ENCODE results near the gene VAV2. TPM values are rescaled to one million over a fixed set of nuclear protein-coding genes. Genes with fewer than 3 reads are reported as not detected.

Gene VAV2
- total and polyA plus RNA-seq, 2 of the 4 experiments (the other 2 are of a cell fraction), result 10.8 to 13.4 TPM

DNA sequence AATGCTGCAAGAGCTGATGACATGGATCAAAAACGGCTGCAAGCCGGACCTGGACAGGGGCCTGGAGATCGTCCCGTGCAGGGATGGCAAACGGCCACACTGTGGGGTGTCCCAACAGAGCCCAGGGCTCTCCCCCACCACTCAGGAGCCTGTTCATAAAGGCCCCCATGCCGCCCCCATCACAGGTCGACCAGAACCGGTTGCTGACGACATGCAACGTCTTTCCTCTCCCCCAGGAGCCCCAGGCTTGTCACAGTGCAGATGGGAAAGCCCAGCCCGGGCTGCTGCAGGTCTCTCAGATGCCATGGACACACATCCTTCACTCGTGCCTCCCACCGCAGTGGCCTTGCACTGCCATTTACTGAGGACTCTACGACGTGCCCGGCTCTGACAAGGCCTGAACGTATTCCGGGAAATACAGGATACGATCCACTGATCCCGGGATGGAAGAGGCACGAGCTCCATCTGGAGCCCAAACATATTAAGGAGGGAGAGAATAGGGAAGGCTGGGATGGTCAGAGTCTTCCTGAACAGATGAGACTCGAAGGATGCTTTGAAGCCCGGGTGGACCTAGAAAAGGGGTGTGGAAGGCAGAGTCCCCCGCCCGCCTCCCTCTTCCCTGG, 177.4 kb downstream of the VAV2 start:
- CTCF ChIA-PET, result interaction anchor here (1.6 kb wide), 1 partner anchor 12 kb away, joined by 4 read pairs; no protein-coding TSS in a partner anchor
- intact Hi-C loops (cut with micrococcal nuclease), result no loop called here

More for the DNA sequence above, 177.4 kb downstream of the VAV2 start:
- no peak overlapping the region for H3K4me2 ChIP-seq (ENCODE audit: low read depth, low read length)
- H3K56ac ChIP-seq (ENCODE audit: extremely low read depth, insufficient read depth, low read length), result no peak overlapping the region
- no peak overlapping the region for H4K8ac ChIP-seq (ENCODE audit: low read depth in 2 of 2, low read length in 2 of 2)
- H3K4me1 ChIP-seq (ENCODE audit: control insufficient read depth, insufficient read depth, low read length), result no peaks in the 10 kb centered on the region; the same call in 1 of the 2 replicates
- no peaks in the 10 kb centered on the region; the same call in 1 of the 2 replicates for H4K20me1 ChIP-seq (ENCODE audit: insufficient read depth, low read length)
- H2AFZ ChIP-seq (replicated peaks; ENCODE audit: low read length, poor library complexity), result no peak overlapping the region
- no peak overlapping the region for H4K5ac ChIP-seq (ENCODE audit: low read depth, low read length)
- no peak overlapping the region for H3K4me3 ChIP-seq (ENCODE audit: insufficient read depth, low read depth, low read length)
- H3K79me1 ChIP-seq (ENCODE audit: low read depth in 1 of 2, low read length in 2 of 2), result peaks cover 0 to 17% of the 10 kb centered on the region in 2 experiments; a peak in 1 of 4 replicates
- no peak overlapping the region for H4K91ac ChIP-seq (ENCODE audit: insufficient read depth, low read depth, low read length)
- dilution Hi-C loops (cut with HindIII; ENCODE audit: low sequenced_read_pairs, unreplicated experiment), result no loop called here
- no peaks in the 10 kb centered on the region for H3K9me3 ChIP-seq (ENCODE audit: control insufficient read depth, insufficient read depth, low read length)
- peaks cover 3% of the 10 kb centered on the region for H3K9me1 ChIP-seq (ENCODE audit: insufficient read depth, low read length)
- peaks cover 1% of the 10 kb centered on the region for H3K36me3 ChIP-seq (ENCODE audit: control insufficient read depth, insufficient read depth, low read length)
- no peak overlapping the region for H3K18ac ChIP-seq (ENCODE audit: low read depth, low read length)
- no peak overlapping the region for H2BK120ac ChIP-seq (ENCODE audit: low read depth, low read length)
- ATAC-seq (ENCODE audit: low read depth), result no peak
- TF ChIP-seq, protein P1, sequence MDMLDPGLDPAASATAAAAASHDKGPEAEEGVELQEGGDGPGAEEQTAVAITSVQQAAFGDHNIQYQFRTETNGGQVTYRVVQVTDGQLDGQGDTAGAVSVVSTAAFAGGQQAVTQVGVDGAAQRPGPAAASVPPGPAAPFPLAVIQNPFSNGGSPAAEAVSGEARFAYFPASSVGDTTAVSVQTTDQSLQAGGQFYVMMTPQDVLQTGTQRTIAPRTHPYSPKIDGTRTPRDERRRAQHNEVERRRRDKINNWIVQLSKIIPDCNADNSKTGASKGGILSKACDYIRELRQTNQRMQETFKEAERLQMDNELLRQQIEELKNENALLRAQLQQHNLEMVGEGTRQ (IDR thresholded peaks at IDR 0.05; ENCODE audit: low read depth, low read length), result no peak
- TF ChIP-seq MAZ (IDR thresholded peaks at IDR 0.05; ENCODE audit: borderline replicate concordance, low read depth, low read length) (no peak), POLR2A (IDR thresholded peaks at IDR 0.05; ENCODE audit: low read depth, low read length) (no peak), NFE2L2 (IDR thresholded peaks at IDR 0.05; ENCODE audit: low read depth, low read length) (no peak), MAFK (IDR thresholded peaks at IDR 0.05; ENCODE audit: low read depth, low read length) (no peak), BHLHE40 (IDR thresholded peaks at IDR 0.05; ENCODE audit: low read depth, low read length) (no peak), CEBPB (IDR thresholded peaks at IDR 0.05; ENCODE audit: low read depth, low read length) (no peak), CHD1 (IDR thresholded peaks at IDR 0.05; ENCODE audit: low read depth, low read length) (no peak), RFX5 (IDR thresholded peaks at IDR 0.05; ENCODE audit: low read depth, low read length) (no peak), RAD21 (IDR thresholded peaks at IDR 0.05; ENCODE audit: low read length) (no peak), RCOR1 (IDR thresholded peaks at IDR 0.05; ENCODE audit: insufficient replicate concordance, low read length) (no peak), FOS (IDR thresholded peaks at IDR 0.05; ENCODE audit: low read depth, low read length) (no peak), SMC3 (IDR thresholded peaks at IDR 0.05; ENCODE audit: low read depth, low read length) (no peak), MXI1 (IDR thresholded peaks at IDR 0.05; ENCODE audit: borderline replicate concordance, low read depth, low read length) (no peak)
- TF ChIP-seq, protein P2, sequence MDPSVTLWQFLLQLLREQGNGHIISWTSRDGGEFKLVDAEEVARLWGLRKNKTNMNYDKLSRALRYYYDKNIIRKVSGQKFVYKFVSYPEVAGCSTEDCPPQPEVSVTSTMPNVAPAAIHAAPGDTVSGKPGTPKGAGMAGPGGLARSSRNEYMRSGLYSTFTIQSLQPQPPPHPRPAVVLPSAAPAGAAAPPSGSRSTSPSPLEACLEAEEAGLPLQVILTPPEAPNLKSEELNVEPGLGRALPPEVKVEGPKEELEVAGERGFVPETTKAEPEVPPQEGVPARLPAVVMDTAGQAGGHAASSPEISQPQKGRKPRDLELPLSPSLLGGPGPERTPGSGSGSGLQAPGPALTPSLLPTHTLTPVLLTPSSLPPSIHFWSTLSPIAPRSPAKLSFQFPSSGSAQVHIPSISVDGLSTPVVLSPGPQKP (IDR thresholded peaks at IDR 0.05; ENCODE audit: borderline replicate concordance, low read depth, low read length), result no peak
- TF ChIP-seq, protein P3, sequence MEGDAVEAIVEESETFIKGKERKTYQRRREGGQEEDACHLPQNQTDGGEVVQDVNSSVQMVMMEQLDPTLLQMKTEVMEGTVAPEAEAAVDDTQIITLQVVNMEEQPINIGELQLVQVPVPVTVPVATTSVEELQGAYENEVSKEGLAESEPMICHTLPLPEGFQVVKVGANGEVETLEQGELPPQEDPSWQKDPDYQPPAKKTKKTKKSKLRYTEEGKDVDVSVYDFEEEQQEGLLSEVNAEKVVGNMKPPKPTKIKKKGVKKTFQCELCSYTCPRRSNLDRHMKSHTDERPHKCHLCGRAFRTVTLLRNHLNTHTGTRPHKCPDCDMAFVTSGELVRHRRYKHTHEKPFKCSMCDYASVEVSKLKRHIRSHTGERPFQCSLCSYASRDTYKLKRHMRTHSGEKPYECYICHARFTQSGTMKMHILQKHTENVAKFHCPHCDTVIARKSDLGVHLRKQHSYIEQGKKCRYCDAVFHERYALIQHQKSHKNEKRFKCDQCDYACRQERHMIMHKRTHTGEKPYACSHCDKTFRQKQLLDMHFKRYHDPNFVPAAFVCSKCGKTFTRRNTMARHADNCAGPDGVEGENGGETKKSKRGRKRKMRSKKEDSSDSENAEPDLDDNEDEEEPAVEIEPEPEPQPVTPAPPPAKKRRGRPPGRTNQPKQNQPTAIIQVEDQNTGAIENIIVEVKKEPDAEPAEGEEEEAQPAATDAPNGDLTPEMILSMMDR (conservative IDR thresholded peaks at IDR 0.05; ENCODE audit: low read depth, low read length), result no peak
- no peak for DNase-seq
- H3K23ac ChIP-seq (ENCODE audit: low read depth, low read length), result no peak overlapping the region
- H3K27me3 ChIP-seq (ENCODE audit: control insufficient read depth, insufficient read depth, low read length), result no peaks in the 10 kb centered on the region
- H2BK15ac ChIP-seq (ENCODE audit: low read depth, low read length), result no peak overlapping the region
- H3K27ac ChIP-seq (ENCODE audit: insufficient read depth, low read length), result no peak overlapping the region
- H2AK5ac ChIP-seq (ENCODE audit: low read depth, low read length), result no peak overlapping the region
- POLR2A ChIA-PET (ENCODE audit: unreplicated experiment), result no interaction called here
- no peak overlapping the region for H3K4ac ChIP-seq (ENCODE audit: low read depth, low read length)
- H2BK20ac ChIP-seq (ENCODE audit: low read depth, low read length), result no peak overlapping the region
- WGBS, 2 experiments (ENCODE audit: extremely low coverage in 2 of 2, insufficient read length in 1 of 2), result 54% methylated on average over 14 of the region's 25 CpGs; no CpG with 5 or more reads in 1 of the 2 experiments
- no peak overlapping the region for H3K14ac ChIP-seq (replicated peaks; ENCODE audit: low read depth, low read length)
- no peak overlapping the region for H2BK5ac ChIP-seq (ENCODE audit: low read depth, low read length, poor library complexity, severe bottlenecking)
- in situ Hi-C loops (cut with MboI; ENCODE audit: low sequenced_read_pairs), result loop anchor here (25.0 kb wide), 1 partner anchor 598 kb away; no protein-coding TSS in a partner anchor
- no peak overlapping the region for H2AK9ac ChIP-seq (replicated peaks; ENCODE audit: low read depth, low read length, poor library complexity)
- no peak overlapping the region for H3K9ac ChIP-seq (ENCODE audit: low read depth, low read length)
- BruUV-seq (replicated peaks), result no TSS peak
